ENCODE results near the gene ZNF598. TPM values are rescaled to one million over a fixed set of nuclear protein-coding genes. Genes with fewer than 3 reads are reported as not detected.
A peak's percentile ranks its signal among the peaks of the same experiment; 100 is the strongest.

Gene ZNF598
- total and polyA plus RNA-seq, 4 donors: 2.7 to 28.4 (median 16.2) TPM

DNA sequence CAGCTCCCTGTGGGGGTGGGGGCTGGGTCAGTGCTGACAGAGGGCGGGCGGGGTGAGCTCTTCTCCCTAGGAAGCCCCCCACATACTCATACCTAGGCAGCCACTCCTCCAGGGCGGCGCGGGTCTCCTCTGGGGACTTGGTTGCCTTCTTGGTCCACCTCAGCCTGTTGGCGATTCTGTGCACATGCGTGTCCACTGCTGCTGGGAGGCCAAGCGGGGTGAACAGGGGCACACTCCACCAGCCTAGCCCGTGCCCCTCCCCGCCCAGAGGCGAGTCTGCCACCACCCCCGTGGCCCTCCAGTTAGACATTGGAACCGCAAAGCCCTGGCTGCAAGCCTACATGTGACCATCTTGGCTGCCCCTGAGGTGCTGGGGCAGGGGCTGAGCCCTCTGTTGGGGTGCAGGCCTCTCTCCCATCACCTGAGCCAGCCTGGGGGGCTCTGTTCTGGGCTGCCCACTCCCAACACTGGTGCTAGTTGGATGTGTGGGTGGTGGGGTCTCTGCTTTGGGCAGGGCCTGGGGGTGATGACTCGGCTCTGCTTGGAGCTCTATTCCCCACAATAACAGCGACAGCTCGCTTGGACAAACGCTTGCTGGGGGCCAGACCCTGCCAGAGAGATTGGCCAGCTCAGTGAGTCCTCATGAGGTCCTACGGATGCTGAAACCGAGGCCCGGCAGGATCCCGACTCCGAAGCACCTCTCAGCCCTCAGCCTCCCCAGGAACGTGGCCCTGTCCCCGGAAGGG, 30.6 kb upstream of the ZNF598 start:
- H3K27ac ChIP-seq (ENCODE audit: low read depth in 1 of 2, low read length in 2 of 2): peak overlapping the region; percentile 95 to 98
- H3K4me3 ChIP-seq (ENCODE audit: low read depth in 1 of 3, low read length in 3 of 3): peak overlapping the region in 1 of 3 donors; percentile 52
- H3K27me3 ChIP-seq (ENCODE audit: control insufficient read depth in 4 of 4, insufficient read depth in 4 of 4, low read length in 3 of 4): no peaks in the 10 kb centered on the region
- H3K9ac ChIP-seq (ENCODE audit: low read depth in 1 of 2, low read length in 2 of 2): peak overlapping the region; percentile 10 to 21
- H3K9me3 ChIP-seq (ENCODE audit: control insufficient read depth in 4 of 4, low read length in 3 of 4): no peaks in the 10 kb centered on the region
- WGBS: 37% methylated on average over 24 of the region's 24 CpGs
- peaks cover 25 to 77% (median 53%) of the 10 kb centered on the region in 4 donors for H3K4me1 ChIP-seq (ENCODE audit: control insufficient read depth in 4 of 4, insufficient read depth in 4 of 4, low read length in 3 of 4)
- no peak for DNase-seq (ENCODE audit: low spot score)
- peaks cover 0 to 2% (median 0%) of the 10 kb centered on the region in 4 donors for H3K36me3 ChIP-seq (ENCODE audit: control insufficient read depth in 4 of 4, insufficient read depth in 3 of 4, low read depth in 1 of 4, low read length in 3 of 4)
- TF ChIP-seq, protein P1, sequence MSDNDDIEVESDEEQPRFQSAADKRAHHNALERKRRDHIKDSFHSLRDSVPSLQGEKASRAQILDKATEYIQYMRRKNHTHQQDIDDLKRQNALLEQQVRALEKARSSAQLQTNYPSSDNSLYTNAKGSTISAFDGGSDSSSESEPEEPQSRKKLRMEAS (IDR thresholded peaks at IDR 0.05): no peak
- TF ChIP-seq RXRA (IDR thresholded peaks at IDR 0.05): peak; percentile 75 to 83
- TF ChIP-seq, protein P2, sequence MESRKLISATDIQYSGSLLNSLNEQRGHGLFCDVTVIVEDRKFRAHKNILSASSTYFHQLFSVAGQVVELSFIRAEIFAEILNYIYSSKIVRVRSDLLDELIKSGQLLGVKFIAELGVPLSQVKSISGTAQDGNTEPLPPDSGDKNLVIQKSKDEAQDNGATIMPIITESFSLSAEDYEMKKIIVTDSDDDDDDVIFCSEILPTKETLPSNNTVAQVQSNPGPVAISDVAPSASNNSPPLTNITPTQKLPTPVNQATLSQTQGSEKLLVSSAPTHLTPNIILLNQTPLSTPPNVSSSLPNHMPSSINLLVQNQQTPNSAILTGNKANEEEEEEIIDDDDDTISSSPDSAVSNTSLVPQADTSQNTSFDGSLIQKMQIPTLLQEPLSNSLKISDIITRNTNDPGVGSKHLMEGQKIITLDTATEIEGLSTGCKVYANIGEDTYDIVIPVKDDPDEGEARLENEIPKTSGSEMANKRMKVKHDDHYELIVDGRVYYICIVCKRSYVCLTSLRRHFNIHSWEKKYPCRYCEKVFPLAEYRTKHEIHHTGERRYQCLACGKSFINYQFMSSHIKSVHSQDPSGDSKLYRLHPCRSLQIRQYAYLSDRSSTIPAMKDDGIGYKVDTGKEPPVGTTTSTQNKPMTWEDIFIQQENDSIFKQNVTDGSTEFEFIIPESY (IDR thresholded peaks at IDR 0.05): no peak
- peak; percentile 63 to 78 for TF ChIP-seq HNF4A (conservative IDR thresholded peaks at IDR 0.05)
- peak in 1 of 2 donors; percentile 31 for TF ChIP-seq EGR1 (IDR thresholded peaks at IDR 0.05; ENCODE audit: low read depth in 2 of 2)
- peak; percentile 44 for TF ChIP-seq HNF4G (IDR thresholded peaks at IDR 0.05)

DNA sequence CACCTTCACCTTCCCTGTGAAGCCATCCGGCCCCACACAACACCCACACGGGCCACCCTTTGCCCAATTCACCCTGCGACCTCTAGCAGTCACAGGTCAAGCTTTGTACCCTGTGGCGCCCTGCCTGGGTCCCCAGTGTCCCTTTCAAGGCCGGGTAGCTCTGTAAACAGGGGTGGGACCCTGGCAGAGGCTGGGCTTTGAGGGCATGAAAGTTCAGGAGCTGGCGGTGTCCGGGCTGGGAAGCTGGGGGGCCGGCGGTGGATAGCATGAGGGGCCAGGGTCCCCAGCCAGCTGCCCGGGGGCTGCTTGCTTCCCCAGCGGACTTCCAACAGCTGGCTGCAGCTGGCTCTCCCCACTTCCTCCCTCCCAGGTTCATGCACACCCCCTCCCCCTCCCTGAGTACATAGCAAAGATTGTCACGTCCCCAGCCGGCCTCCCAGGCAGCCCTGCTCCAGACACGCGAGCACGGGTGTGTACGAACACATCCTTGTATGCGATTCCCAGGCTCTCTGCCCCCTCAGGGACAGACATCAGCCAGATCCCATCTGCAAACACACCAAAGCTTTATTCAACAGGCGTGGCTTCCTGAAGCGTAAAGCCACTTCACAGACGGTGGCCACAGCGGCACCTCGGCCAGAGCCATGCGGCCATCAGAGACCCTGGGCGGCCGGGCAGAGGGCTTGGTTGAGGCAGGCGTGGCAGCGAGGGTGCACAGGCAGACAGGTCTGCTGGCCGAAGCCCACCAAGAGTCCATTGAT, 29.8 kb upstream of the ZNF598 start:
- Histone ChIP-seq H3K27me3 (ENCODE audit: control insufficient read depth in 4 of 4, insufficient read depth in 4 of 4, low read length in 3 of 4) (no peaks in the 10 kb centered on the region), H3K4me3 (ENCODE audit: low read depth in 1 of 3, low read length in 3 of 3) (peak overlapping the region in 2 of 3 donors; percentile 11 to 69), H3K36me3 (ENCODE audit: control insufficient read depth in 4 of 4, insufficient read depth in 3 of 4, low read depth in 1 of 4, low read length in 3 of 4) (peaks cover 0 to 2% (median 0%) of the 10 kb centered on the region in 4 donors), H3K4me1 (ENCODE audit: control insufficient read depth in 4 of 4, insufficient read depth in 4 of 4, low read length in 3 of 4) (peaks cover 26 to 84% (median 57%) of the 10 kb centered on the region in 4 donors), H3K9me3 (ENCODE audit: control insufficient read depth in 4 of 4, low read length in 3 of 4) (no peaks in the 10 kb centered on the region), H3K27ac (ENCODE audit: low read depth in 1 of 2, low read length in 2 of 2) (peak overlapping the region; percentile 95 to 98), H3K9ac (ENCODE audit: low read depth in 1 of 2, low read length in 2 of 2) (peak overlapping the region in 1 of 2 donors; percentile 1)
- TF ChIP-seq, protein P3, sequence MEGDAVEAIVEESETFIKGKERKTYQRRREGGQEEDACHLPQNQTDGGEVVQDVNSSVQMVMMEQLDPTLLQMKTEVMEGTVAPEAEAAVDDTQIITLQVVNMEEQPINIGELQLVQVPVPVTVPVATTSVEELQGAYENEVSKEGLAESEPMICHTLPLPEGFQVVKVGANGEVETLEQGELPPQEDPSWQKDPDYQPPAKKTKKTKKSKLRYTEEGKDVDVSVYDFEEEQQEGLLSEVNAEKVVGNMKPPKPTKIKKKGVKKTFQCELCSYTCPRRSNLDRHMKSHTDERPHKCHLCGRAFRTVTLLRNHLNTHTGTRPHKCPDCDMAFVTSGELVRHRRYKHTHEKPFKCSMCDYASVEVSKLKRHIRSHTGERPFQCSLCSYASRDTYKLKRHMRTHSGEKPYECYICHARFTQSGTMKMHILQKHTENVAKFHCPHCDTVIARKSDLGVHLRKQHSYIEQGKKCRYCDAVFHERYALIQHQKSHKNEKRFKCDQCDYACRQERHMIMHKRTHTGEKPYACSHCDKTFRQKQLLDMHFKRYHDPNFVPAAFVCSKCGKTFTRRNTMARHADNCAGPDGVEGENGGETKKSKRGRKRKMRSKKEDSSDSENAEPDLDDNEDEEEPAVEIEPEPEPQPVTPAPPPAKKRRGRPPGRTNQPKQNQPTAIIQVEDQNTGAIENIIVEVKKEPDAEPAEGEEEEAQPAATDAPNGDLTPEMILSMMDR (IDR thresholded peaks at IDR 0.05; ENCODE audit: low read depth, low read length, missing input control): no peak
- TF ChIP-seq JUND (IDR thresholded peaks at IDR 0.05): peak; percentile 41 to 53
- TF ChIP-seq TAF1 (conservative IDR thresholded peaks at IDR 0.05): peak; percentile 62
- TF ChIP-seq, protein P4, sequence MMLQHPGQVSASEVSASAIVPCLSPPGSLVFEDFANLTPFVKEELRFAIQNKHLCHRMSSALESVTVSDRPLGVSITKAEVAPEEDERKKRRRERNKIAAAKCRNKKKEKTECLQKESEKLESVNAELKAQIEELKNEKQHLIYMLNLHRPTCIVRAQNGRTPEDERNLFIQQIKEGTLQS (IDR thresholded peaks at IDR 0.05): peak; percentile 45
- peak; percentile 99 for TF ChIP-seq SP1 (IDR thresholded peaks at IDR 0.05)
- TF ChIP-seq, protein P2 (IDR thresholded peaks at IDR 0.05): peak; percentile 74
- TF ChIP-seq RAD21 (IDR thresholded peaks at IDR 0.05): peak in 1 of 2 donors; percentile 18
- TF ChIP-seq FOXA1 (IDR thresholded peaks at IDR 0.05): peak; percentile 84
- TF ChIP-seq HNF4A (conservative IDR thresholded peaks at IDR 0.05): peak; percentile 89 to 93
- TF ChIP-seq HNF4G (IDR thresholded peaks at IDR 0.05): peak; percentile 80
- peak; percentile 99 for TF ChIP-seq NR2F2 (IDR thresholded peaks at IDR 0.05)
- TF ChIP-seq GABPA (IDR thresholded peaks at IDR 0.05 in 1 of 2, conservative IDR thresholded peaks at IDR 0.05 in 1 of 2): peak in 1 of 2 donors; percentile 52
- TF ChIP-seq EGR1 (IDR thresholded peaks at IDR 0.05; ENCODE audit: low read depth in 2 of 2): peak; percentile 37 to 74
- TF ChIP-seq, protein P1 (IDR thresholded peaks at IDR 0.05): peak; percentile 48
- peak; percentile 75 for TF ChIP-seq YY1 (IDR thresholded peaks at IDR 0.05)
- TF ChIP-seq RXRA (IDR thresholded peaks at IDR 0.05): peak; percentile 97 to 99
- peak; percentile 86 for TF ChIP-seq FOXA2 (IDR thresholded peaks at IDR 0.05)
- TF ChIP-seq, protein P5, sequence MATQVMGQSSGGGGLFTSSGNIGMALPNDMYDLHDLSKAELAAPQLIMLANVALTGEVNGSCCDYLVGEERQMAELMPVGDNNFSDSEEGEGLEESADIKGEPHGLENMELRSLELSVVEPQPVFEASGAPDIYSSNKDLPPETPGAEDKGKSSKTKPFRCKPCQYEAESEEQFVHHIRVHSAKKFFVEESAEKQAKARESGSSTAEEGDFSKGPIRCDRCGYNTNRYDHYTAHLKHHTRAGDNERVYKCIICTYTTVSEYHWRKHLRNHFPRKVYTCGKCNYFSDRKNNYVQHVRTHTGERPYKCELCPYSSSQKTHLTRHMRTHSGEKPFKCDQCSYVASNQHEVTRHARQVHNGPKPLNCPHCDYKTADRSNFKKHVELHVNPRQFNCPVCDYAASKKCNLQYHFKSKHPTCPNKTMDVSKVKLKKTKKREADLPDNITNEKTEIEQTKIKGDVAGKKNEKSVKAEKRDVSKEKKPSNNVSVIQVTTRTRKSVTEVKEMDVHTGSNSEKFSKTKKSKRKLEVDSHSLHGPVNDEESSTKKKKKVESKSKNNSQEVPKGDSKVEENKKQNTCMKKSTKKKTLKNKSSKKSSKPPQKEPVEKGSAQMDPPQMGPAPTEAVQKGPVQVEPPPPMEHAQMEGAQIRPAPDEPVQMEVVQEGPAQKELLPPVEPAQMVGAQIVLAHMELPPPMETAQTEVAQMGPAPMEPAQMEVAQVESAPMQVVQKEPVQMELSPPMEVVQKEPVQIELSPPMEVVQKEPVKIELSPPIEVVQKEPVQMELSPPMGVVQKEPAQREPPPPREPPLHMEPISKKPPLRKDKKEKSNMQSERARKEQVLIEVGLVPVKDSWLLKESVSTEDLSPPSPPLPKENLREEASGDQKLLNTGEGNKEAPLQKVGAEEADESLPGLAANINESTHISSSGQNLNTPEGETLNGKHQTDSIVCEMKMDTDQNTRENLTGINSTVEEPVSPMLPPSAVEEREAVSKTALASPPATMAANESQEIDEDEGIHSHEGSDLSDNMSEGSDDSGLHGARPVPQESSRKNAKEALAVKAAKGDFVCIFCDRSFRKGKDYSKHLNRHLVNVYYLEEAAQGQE (IDR thresholded peaks at IDR 0.05): no peak
- WGBS: 13% methylated on average over 29 of the region's 29 CpGs
- peak; percentile 65 for DNase-seq (ENCODE audit: low spot score)
